ENCODE results near the gene RPS3.

The RPS3 gene

DNA sequence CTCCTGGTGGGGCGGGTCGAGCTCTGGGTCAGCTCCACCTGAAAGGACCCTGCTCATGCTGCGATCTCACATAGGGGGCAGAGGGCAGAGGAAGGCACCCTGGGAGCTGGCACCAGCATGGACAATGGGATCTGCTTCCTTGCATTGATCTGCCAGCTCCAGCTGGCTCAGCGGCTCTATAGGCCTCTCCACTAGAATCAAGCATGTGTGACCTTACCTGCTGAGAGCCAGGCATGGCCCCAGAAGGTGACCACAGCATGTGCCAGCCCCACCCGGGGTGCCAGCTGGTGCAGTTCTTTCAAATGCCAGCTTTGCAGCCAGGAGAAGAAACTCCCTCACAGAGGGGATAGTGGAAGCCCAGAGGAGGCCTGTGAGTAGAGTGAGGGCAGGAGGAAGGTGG, 55.7 kb downstream of the RPS3 start:
- DNase-seq (ENCODE audit: extremely low read depth in 1 of 2, low read depth in 1 of 2) = no peak
